Left lung (tissue), 10 donors: Measurements from ENCODE around the gene CDK2AP2. TPM values are rescaled to one million over a fixed set of nuclear protein-coding genes. Genes with fewer than 3 reads are reported as not detected.
A peak's percentile ranks its signal among the peaks of the same experiment; 100 is the strongest.
"Not testable (repeated sequence)": the region's sequence is repeated elsewhere in the genome, so short reads cannot be mapped to it uniquely, and the experiment has no call there.

Experiments
- ATAC-seq: fragments of 200-7000 bp; cut with Tn5 transposase; one replicate; pipeline ENCODE4 v1.9.1; 2020; ENCODE audit warnings: moderate library complexity
- DNase-seq, 4 donors: peaks; one replicate each; pipeline ENCODE4 v3.0.0-alpha.2; 2013 to 2020
- H3K27ac ChIP-seq, 2 donors: fragments of 200-600 bp; sonication (generic) in 1 of 2; one replicate each; pipeline versions ENCODE4 v1.5.0 to v1.8.0; 2020 to 2021
- H3K27me3 ChIP-seq, 2 donors: fragments of 200-600 bp; sonication (generic) in 1 of 2; one replicate each; pipeline versions ENCODE4 v1.5.0 to v1.8.0; 2020 to 2021
- H3K36me3 ChIP-seq, 2 donors: fragments of 200-600 bp; sonication (generic) in 1 of 2; one replicate each; pipeline versions ENCODE4 v1.5.0 to v1.8.0; 2020 to 2021
- H3K4me1 ChIP-seq, 2 donors: fragments of 200-600 bp; one replicate each; pipeline ENCODE4 v1.8.0; 2021
- H3K4me3 ChIP-seq, 2 donors: fragments of 200-600 bp; sonication (generic) in 1 of 2; one replicate each; pipeline versions ENCODE4 v1.5.0 to v1.8.0; 2020 to 2021; ENCODE audit warnings: mild to moderate bottlenecking in 1 of 2
- H3K9me3 ChIP-seq, 2 donors: fragments of 200-600 bp; sonication (generic) in 1 of 2; one replicate each; pipeline versions ENCODE4 v1.5.0 to v1.8.0; 2020 to 2021
- intact Hi-C, 2 donors: fragments of 100-400 bp; cut with DNase I; formaldehyde crosslinking; loops; one replicate each; pipeline versions ENCODE4 v1.11.2 to v1.14.2; 2022
- polyA plus RNA-seq, 6 donors: library from polyadenylated mRNA; unstranded; fragments of 120-200 nt; gene quantifications; one replicate each; pipeline ENCODE4 v1.2.1, GENCODE V29; 2013; ENCODE audit not compliant: insufficient read length in 6 of 6
- total RNA-seq, 2 donors: library from RNA; stranded (reverse); fragmentation: NEBNext Ultra II Directional; extraction: Animal tissue kit (Norgen Biotek cat#: 25700); gene quantifications; one replicate each; pipeline ENCODE4 v1.2.1, GENCODE V29; 2021
- TF ChIP-seq, protein P1 (sequence below), 2 donors: fragments of 200-600 bp; sonication (generic) in 1 of 2; IDR thresholded peaks; one replicate each; pipeline versions ENCODE4 v1.5.0 to v1.8.0; 2021; ENCODE audit warnings: antibody characterized with exemption in 2 of 2
- donor health status: DM: no; HTN: yes; CAD: no.
- donor health status: DM: no; HTN: no; CAD: no.

CDK2AP2 gene
- total and polyA plus RNA-seq, 8 donors = 25.8 to 92.8 (median 33.4) TPM

- ATAC-seq = no peak
- TF ChIP-seq, protein P1, sequence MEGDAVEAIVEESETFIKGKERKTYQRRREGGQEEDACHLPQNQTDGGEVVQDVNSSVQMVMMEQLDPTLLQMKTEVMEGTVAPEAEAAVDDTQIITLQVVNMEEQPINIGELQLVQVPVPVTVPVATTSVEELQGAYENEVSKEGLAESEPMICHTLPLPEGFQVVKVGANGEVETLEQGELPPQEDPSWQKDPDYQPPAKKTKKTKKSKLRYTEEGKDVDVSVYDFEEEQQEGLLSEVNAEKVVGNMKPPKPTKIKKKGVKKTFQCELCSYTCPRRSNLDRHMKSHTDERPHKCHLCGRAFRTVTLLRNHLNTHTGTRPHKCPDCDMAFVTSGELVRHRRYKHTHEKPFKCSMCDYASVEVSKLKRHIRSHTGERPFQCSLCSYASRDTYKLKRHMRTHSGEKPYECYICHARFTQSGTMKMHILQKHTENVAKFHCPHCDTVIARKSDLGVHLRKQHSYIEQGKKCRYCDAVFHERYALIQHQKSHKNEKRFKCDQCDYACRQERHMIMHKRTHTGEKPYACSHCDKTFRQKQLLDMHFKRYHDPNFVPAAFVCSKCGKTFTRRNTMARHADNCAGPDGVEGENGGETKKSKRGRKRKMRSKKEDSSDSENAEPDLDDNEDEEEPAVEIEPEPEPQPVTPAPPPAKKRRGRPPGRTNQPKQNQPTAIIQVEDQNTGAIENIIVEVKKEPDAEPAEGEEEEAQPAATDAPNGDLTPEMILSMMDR (IDR thresholded peaks at IDR 0.05) = no peak
- H3K9me3 ChIP-seq = no peaks in the 10 kb centered on the region
- DNase-seq = peak in 1 of 4 donors; percentile 68
- H3K27me3 ChIP-seq = peaks cover 0 to 21% of the 10 kb centered on the region in 2 donors
- no peaks in the 10 kb centered on the region for H3K36me3 ChIP-seq
- intact Hi-C loops = no loop called here
- no peak overlapping the region for H3K27ac ChIP-seq
- no peaks in the 10 kb centered on the region for H3K4me1 ChIP-seq
- no peak overlapping the region for H3K4me3 ChIP-seq
Observed at GRCh38 chr11:67516806-67517205, 8.8 kb upstream of the CDK2AP2 start.

GRCh38 chr11:67514116-67514515, 6.2 kb upstream of the CDK2AP2 start:
- no peak for ATAC-seq
- H3K4me1 ChIP-seq = peaks cover 0 to under 1% of the 10 kb centered on the region in 2 donors
- no peak overlapping the region for H3K27ac ChIP-seq
- intact Hi-C loops = no loop called here
- H3K27me3 ChIP-seq = peaks cover 0 to 36% of the 10 kb centered on the region in 2 donors
- no peak for DNase-seq
- TF ChIP-seq, protein P1 (IDR thresholded peaks at IDR 0.05) = no peak
- H3K36me3 ChIP-seq = no peaks in the 10 kb centered on the region
- H3K4me3 ChIP-seq = no peak overlapping the region
- no peaks in the 10 kb centered on the region for H3K9me3 ChIP-seq

DNA sequence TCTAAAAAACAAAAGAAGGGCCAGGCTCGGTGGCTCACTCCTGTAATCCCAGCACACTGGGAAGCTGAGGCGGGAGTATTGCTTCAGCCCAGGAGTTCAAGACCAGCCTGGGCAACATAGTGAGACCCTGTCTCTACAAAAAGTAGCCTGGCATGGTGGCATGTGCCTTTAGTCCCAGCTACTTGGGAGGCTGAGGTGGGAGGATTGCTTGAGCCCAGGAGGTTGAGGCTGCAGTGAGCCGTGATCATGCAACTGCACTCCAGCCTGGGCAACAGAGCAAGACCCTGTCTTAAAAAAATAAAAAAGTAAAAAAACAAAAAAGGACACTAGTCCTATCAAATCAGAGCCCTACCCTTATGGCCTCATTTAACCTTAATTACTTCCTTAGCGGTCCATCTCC, 3.6 kb upstream of the CDK2AP2 start:
- DNase-seq, H3K36me3 ChIP-seq, H3K27ac ChIP-seq, H3K9me3 ChIP-seq, intact Hi-C loops, ATAC-seq, H3K4me3 ChIP-seq: not testable (repeated sequence)
- Histone ChIP-seq H3K27me3 (peaks cover 0 to 36% of the 10 kb centered on the region in 2 donors), H3K4me1 (peaks cover 10 to 18% of the 10 kb centered on the region in 2 donors)

GRCh38 chr11:67510023-67510345, 2.0 kb upstream of the CDK2AP2 start:
- H3K36me3 ChIP-seq = peaks cover 0 to 7% of the 10 kb centered on the region in 2 donors
- TF ChIP-seq, protein P1 (IDR thresholded peaks at IDR 0.05) = no peak
- intact Hi-C loops = no loop called here
- peaks cover 0 to 40% of the 10 kb centered on the region in 2 donors for H3K27me3 ChIP-seq
- no peak overlapping the region for H3K27ac ChIP-seq
- H3K9me3 ChIP-seq = no peaks in the 10 kb centered on the region
- no peak overlapping the region for H3K4me3 ChIP-seq
- no peak for ATAC-seq
- DNase-seq = no peak
- H3K4me1 ChIP-seq = peaks cover 18 to 32% of the 10 kb centered on the region in 2 donors

DNA sequence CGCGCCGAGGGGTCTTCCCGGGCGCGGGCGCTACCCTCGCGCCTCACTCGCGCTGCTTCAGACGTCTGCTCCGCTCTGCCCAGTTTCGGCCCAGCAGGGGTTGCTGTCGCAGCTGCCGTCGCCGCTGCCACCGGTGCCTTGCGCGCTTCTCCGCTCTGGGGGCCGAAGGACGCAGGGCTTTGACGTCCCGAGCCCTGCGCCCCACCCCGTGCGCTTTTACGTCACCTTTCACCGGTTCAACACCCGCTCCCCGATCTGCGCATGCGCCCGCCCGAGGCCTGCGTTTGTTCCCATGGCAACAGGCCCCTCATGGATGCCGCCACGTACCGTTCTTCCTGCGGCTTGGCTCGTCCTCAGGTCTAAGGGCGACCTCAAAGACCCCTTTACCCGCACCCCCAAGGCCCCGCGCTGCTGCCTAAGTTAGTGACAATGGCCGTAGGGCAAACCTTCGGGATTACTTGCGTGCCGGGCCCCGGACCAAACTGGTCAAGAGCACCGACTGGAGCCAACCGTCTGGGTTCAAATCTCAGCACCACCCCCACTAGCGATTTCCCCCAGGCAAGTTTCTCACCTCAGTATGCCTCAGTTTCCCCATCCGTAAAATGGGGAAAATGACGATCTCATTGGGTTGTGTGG, 642 bp upstream of the CDK2AP2 start:
- no peaks in the 10 kb centered on the region for H3K9me3 ChIP-seq
- peak; percentile 52 for ATAC-seq
- intact Hi-C loops = loop anchor here in 1 of 2 donors (5.0 kb wide), 1 partner anchor 116 kb away; the partner anchor contains the start of gene RAD9A

More for the DNA sequence above, 642 bp upstream of the CDK2AP2 start:
- Histone ChIP-seq H3K27me3 (peaks cover 0 to 49% of the 10 kb centered on the region in 2 donors), H3K4me3 (peak overlapping the region; percentile 83 to 94), H3K36me3 (peaks cover 0 to 7% of the 10 kb centered on the region in 2 donors), H3K27ac (peak overlapping the region; percentile 97 to 99), H3K4me1 (peaks cover 21 to 46% of the 10 kb centered on the region in 2 donors)
- TF ChIP-seq, protein P1 (IDR thresholded peaks at IDR 0.05) = no peak
- peak; percentile 93 to 98 (median 97) for DNase-seq
